SK-N-SH (cell line): ENCODE results near the gene BAK1.

Source experiments
- EP300 ChIP-seq, 2 experiments: IDR thresholded peaks; 2 replicates each; pipeline versions ENCODE4 v1.4.0 to v1.6.1; 2012; ENCODE audit warnings: borderline replicate concordance in 1 of 2, low read depth in 1 of 2, low read length in 1 of 2
- EZH2phosphoT487 ChIP-seq: fragments of 200-600 bp; sonication (generic); IDR thresholded peaks from 2 replicates; pipeline ENCODE4 v1.6.1; 2017; ENCODE audit warnings: low read depth, mixed run types, mild to moderate bottlenecking, antibody characterized with exemption, moderate library complexity, borderline replicate concordance
- GABPA ChIP-seq: IDR thresholded peaks from 2 replicates; pipeline ENCODE4 v1.4.0; 2012; ENCODE audit warnings: low read depth, mild to moderate bottlenecking
- RAD21 ChIP-seq: IDR thresholded peaks from 2 replicates; pipeline ENCODE4 v1.6.1; 2012; ENCODE audit warnings: mild to moderate bottlenecking, low read length
- RXRA ChIP-seq: IDR thresholded peaks from 2 replicates; pipeline ENCODE4 v1.4.0; 2012; ENCODE audit warnings: low read depth, mild to moderate bottlenecking, borderline replicate concordance
- SIN3A ChIP-seq: IDR thresholded peaks from 2 replicates; pipeline ENCODE4 v1.6.1; 2012; ENCODE audit warnings: low read depth, mild to moderate bottlenecking, low read length, moderate library complexity, borderline replicate concordance
- TAF1 ChIP-seq: IDR thresholded peaks from 2 replicates; pipeline ENCODE4 v1.6.1; 2012; ENCODE audit warnings: low read depth, mild to moderate bottlenecking, low read length, moderate library complexity, borderline replicate concordance
- TF ChIP-seq, protein P1 (sequence below): fragments of 200-600 bp; sonication (generic); IDR thresholded peaks from 2 replicates; pipeline ENCODE4 v1.6.1; 2017; ENCODE audit warnings: antibody characterized with exemption, mild to moderate bottlenecking, moderate library complexity
- TF ChIP-seq, protein P2 (sequence below): IDR thresholded peaks from 2 replicates; pipeline ENCODE4 v1.6.1; 2012; ENCODE audit warnings: mild to moderate bottlenecking, low read depth, low read length, moderate library complexity

DNA sequence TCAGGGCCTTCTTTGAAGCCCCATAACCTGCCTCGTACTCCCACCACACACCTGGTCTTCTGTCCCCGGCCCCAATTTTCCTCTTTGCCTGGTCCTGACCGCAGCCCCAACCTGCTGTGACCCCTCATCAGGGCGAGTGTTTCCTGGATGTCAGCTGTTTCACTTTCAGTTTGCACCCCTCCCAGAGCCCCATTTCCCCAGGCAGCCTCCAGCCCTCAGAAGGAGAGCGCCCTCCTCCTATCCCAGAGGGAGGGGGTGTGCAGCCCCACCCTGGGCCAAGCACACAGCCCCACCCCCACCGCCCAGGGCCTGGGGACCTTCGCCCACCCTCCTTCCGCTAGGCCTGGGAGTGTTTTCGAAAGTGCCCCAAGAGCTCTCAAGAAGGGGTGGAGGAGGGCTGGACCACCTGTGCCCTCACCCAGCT is 1.5 kb downstream of the BAK1 start:
- TF ChIP-seq, protein P1, sequence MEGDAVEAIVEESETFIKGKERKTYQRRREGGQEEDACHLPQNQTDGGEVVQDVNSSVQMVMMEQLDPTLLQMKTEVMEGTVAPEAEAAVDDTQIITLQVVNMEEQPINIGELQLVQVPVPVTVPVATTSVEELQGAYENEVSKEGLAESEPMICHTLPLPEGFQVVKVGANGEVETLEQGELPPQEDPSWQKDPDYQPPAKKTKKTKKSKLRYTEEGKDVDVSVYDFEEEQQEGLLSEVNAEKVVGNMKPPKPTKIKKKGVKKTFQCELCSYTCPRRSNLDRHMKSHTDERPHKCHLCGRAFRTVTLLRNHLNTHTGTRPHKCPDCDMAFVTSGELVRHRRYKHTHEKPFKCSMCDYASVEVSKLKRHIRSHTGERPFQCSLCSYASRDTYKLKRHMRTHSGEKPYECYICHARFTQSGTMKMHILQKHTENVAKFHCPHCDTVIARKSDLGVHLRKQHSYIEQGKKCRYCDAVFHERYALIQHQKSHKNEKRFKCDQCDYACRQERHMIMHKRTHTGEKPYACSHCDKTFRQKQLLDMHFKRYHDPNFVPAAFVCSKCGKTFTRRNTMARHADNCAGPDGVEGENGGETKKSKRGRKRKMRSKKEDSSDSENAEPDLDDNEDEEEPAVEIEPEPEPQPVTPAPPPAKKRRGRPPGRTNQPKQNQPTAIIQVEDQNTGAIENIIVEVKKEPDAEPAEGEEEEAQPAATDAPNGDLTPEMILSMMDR, result no peak
- TF ChIP-seq, protein P2, sequence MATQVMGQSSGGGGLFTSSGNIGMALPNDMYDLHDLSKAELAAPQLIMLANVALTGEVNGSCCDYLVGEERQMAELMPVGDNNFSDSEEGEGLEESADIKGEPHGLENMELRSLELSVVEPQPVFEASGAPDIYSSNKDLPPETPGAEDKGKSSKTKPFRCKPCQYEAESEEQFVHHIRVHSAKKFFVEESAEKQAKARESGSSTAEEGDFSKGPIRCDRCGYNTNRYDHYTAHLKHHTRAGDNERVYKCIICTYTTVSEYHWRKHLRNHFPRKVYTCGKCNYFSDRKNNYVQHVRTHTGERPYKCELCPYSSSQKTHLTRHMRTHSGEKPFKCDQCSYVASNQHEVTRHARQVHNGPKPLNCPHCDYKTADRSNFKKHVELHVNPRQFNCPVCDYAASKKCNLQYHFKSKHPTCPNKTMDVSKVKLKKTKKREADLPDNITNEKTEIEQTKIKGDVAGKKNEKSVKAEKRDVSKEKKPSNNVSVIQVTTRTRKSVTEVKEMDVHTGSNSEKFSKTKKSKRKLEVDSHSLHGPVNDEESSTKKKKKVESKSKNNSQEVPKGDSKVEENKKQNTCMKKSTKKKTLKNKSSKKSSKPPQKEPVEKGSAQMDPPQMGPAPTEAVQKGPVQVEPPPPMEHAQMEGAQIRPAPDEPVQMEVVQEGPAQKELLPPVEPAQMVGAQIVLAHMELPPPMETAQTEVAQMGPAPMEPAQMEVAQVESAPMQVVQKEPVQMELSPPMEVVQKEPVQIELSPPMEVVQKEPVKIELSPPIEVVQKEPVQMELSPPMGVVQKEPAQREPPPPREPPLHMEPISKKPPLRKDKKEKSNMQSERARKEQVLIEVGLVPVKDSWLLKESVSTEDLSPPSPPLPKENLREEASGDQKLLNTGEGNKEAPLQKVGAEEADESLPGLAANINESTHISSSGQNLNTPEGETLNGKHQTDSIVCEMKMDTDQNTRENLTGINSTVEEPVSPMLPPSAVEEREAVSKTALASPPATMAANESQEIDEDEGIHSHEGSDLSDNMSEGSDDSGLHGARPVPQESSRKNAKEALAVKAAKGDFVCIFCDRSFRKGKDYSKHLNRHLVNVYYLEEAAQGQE, result no peak
- TF ChIP-seq RAD21 (no peak), TAF1 (no peak), EZH2phosphoT487 (no peak), SIN3A (no peak), GABPA (no peak), EP300 (IDR thresholded peaks at IDR 0.05; ENCODE audit: borderline replicate concordance in 1 of 2, low read depth in 1 of 2, low read length in 1 of 2) (no peak), RXRA (no peak)
